8988T (cell line): ENCODE data around the gene CLDN8.

ENCODE experiments used
- DNase-seq: peaks from one replicate; pipeline ENCODE4 v3.0.0; 2011

CLDN8 gene

DNA sequence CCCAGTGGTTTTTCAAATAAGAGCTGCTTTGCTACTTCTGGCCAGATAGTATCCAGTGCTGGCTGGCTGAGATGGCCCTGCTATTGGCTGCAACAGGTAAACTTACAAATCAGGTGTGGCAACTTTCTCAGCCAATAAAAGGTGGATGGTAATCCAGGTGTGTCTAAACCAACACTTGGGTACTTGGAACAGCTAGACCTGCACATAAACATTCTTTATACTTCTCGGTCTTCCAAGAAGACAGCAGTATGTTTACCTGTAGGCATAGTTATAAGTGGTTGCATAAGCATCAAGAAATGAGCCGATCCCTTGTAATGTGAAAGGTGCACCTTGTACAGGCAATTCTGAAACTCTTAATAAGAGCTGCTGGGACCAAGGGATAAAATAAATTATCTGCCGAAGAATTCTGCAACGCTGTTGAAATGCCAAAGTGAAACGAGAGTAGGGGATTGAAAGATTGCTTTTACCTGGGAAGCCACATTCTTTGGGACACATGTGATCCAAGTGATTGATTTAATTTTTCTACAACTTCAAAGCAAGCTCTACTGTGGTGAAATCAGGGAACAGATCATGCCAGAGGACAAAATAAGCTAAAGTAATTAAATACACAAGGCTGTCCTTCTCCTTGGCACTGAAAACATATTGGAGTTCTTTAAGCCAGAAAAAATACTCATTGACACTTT is at the start of gene CLDN8:
Gene CLDN8 (minus strand): TSS at position 57 of the 683 bp plus-strand sequence. CDS start 172 bp downstream, outside the sequence.
- no peak for DNase-seq

DNA sequence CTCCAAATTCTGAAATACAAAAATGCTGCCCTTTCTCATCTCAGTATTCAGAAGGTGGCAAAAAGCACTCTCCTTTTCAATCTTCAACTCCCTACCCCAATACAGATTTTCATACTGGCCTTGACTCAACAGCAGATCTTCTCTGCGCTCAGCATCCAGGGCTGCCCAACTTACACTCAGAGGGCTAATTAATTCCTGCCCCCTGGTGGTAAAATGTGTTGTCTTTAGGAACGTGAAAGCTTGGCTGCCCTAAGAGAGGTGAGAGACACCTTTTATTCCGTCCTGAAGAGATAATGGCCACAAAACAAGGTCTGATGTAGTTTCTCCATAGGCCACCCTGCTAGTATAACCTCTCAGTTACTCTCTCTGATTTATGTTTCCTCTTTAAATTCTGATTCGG is 41.9 kb upstream of the CLDN8 start:
- DNase-seq: no peak

DNA sequence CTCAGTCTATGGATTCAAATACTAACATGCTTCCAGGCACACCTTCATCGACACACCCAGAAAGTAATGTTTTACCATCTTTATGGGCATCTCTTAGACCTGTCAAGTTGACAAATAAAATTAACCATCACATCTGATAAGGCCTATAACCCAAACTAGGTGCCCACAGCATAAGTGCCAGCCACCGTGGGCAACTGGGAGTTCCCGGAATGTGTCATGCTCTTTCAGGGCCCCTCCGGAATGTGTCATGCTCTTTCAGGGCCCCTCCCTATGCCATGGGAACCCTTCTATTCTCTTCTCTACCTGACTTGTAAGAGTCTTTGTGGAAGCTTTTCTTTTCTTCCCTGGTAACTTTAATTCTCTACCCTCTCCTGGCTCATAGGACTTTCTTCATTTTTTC is 40.2 kb upstream of the CLDN8 start:
- no peak for DNase-seq

DNA sequence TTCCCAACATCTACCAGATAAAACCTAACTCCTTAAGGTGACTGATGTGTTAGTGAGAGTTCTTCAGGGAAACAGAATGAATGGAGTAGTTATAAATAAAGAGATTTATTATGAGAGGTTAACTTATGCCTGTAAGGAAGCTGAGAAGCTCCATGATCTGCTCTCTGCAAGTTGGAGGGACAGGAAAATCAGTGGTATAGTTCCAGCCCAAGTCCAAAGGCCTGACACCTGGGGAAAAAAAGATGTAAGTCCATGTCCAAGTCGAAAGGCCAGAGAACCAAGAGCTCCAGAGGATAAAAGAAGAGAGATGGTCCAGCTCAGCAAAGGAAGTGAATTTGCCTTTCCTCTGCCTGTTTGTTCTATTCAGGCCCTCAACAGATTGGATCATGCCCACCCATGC is 39.8 kb upstream of the CLDN8 start:
- no peak for DNase-seq

DNA sequence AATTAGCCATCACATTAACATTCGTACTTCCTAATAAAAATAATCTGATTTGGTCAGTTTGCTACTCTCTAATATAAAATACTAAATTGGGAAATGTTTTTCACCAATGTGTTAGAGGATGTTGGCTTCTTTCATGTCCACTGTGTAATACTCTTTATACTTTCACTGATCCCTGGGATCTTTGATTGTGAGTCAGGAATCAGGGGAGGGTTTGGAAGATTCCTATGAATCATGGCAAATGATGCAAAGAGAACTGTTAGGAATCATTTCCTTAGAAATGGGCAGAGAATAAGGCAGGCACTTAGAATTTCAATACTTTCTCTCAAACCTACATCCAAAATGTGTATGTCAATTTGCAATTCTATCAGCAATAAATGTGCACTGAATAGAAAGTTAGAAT is 35.9 kb upstream of the CLDN8 start:
- DNase-seq: no peak

DNA sequence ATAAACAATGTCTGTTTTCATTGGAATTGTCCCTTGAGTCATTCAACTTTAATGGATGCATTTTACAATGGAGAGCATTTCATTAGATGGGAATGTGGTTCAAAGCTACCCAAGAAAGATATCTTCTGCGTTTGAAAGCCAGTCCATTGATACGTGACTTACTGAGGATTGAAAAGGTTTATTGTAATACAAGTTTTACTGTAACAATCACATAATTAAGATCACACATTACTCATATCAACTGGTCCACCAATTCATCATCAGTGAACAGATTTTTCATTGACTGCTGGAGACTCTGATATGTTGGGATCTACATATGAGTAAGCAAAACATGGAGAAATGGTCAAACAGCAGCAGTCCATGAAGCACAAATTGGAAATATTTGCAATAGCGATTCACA is 34.0 kb upstream of the CLDN8 start:
- DNase-seq: no peak

DNA sequence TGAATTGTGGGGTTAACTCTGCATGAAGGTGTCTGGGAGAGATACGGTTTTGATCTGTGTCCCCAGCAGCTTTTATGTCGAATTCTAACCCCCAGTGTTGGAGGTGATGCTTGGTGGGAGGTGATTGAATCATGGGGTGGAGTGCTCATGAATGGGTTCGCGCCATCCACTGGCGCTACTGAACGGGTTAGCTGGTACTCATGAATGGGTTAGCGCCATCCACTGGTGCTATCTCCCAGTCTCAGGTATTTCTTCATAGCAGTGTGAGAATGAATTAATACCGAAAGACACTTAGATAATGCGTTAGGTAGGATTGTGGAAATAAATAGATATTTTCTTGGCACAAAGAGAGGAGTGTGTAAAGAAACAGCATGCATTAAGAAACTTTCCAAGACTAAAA is 32.9 kb upstream of the CLDN8 start:
- DNase-seq: no peak

DNA sequence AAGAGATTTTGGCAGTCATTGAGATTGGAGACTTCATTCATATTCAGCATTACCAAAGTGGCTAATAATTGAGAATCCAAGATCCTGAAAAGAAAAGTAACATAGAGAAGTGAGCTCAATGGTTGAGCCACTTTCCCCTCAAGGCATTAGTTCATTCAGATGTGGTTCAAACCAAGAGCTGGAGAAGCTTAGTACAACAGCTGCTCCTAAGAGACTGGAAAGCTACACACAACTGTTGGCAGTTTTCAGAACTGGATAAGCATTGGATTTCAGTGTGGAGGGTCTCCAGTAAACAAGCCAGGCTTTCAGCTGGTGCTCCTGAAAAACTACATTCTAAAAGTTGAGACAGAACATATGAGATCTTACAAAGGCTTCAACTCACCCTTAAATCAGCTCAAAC is 29.2 kb upstream of the CLDN8 start:
- DNase-seq: no peak

DNA sequence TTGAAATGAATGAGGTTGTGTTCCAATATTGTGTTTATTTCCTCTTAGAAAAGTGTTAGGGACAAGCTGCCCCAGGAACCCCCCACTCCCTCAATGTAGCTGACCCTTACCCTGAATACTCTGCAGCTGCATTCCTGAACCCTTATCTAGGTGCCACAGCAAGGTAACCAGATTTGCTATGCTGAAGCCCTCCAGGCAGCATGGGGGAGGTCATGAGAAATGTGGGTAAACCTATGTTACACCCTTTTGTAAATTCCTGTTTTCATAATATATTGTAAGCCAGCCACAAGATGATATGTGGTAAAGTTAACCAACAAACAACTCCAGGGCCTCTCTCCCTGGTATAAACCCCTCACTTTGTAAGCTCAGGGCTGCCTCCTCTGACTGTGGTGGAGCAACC is 27.8 kb upstream of the CLDN8 start:
- DNase-seq: no peak

DNA sequence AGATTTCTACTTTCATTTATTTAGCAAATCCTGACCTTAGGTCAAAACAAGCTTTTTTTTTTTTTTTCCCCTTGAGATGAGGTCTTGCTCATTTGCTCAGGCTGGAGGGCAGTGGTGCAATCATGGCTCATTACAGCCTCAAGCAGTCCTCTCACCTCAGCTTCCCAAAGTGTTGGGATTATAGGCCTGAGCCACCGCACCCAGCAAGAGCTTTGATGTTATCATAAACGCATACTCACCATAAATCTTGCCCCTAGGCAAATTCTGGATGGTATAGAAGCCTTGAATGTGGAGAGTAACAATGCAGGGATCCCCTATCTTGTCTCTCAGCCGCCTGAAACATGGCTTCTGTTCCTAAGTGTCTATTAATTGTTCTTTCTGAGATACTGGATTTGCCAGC is 24.8 kb upstream of the CLDN8 start:
- DNase-seq: no peak

DNA sequence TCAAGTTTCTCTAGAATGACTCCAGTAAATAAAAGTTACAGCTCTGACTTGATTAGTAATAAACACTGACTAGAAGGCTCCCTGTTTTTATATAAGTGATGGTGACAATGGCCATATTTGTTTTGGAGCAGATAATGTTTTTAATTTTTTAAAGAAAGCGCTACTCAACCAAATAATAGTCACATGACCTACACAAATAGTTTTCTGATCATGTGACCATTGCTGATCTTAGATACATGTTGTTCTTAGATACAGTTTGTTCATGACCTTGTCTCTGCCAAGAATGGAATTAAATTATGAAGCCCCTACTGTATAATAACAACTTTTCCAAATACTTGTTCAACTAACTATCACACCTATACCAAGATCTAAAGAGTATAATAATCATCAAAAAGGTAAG is 22.3 kb upstream of the CLDN8 start:
- DNase-seq: no peak

DNA sequence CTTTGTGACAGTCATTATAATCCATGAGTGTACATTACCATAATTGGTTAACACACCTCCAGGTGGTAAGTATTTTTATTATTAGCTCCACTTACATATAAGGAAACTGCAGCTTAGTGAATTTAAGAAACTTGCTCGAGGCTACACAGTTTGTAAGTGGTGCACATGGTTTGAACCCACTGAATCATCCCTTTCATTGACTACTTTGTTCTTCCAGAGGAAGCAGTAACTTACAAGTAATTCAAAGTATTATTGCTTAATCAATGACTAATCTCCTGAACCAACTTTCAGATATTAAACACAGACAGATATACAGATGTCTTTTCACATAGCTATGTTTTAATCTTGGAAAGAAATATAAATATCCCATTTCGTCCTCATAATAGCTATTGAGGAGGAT is 18.7 kb upstream of the CLDN8 start:
- no peak for DNase-seq

DNA sequence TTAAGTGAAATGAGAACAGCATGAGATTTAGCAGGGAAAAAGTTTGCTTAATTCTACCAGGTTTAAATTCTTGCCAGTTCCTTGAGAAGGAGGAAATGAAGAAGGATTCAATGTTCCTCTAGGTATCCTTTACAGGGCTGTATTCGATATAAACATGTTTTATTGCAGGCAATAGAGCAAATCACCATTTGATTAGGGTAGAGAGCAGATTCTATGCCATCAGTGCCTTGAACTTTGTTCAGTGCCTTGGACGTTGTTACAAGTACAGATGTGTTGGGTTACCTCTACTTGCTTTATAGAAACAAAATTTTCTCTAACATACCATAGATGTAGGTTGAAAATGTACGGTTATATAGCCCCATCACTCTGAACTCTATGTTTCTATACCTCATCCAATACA is 18.2 kb upstream of the CLDN8 start:
- no peak for DNase-seq

DNA sequence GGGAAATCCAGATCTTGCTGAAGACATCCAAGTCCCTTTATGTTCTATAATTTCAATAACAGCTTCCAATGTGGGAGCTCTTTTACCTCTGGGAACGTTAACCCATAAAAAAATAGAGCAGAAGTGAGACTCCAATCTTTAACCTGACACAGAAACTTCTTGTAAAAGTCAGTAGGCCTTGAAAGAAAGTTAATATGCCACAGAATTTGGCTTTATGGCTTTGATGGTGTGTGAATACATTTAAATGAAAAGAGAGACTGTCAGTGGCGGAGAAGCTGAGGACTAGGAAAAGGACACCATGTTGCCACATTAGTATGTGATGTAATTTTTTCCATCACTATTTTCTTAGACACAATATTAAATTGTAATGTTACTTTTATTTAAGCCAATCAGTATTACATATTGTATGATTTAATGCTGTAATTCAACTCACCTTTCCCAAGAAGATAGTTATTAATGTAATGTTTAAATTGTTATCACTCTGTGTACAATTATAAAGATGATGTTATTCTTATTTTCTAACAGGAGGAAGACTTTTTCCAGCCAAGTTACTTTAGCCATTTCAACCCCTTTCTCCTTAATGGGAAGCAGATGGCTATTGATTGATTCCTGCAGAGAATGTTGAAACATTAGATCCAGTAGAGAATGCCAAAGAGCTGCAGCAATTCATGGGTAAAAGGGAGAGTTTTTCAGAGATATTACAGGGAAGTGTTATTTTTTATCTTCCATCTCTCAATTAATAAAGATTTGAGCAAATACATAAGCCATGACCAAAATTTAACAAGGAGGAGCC is 17.5 kb upstream of the CLDN8 start:
- no peak for DNase-seq

DNA sequence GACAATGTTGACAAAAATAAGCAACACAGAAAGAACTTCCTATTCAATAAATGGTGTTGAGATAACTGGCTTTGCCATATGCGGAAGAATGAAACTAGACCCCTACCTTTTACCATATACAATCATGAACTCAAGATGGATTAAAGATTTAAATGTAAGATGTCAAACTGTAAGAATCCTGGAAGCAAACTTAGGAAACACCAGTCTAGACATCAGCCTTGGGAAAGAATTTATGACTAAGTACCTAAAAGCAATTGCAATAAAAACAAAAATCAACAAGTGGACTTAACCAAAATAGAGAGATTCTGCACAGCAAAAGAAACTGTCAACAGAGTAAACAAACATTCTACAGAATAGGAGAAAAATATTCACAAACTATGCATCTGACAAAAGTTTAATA is 16.1 kb upstream of the CLDN8 start:
- no peak for DNase-seq

DNA sequence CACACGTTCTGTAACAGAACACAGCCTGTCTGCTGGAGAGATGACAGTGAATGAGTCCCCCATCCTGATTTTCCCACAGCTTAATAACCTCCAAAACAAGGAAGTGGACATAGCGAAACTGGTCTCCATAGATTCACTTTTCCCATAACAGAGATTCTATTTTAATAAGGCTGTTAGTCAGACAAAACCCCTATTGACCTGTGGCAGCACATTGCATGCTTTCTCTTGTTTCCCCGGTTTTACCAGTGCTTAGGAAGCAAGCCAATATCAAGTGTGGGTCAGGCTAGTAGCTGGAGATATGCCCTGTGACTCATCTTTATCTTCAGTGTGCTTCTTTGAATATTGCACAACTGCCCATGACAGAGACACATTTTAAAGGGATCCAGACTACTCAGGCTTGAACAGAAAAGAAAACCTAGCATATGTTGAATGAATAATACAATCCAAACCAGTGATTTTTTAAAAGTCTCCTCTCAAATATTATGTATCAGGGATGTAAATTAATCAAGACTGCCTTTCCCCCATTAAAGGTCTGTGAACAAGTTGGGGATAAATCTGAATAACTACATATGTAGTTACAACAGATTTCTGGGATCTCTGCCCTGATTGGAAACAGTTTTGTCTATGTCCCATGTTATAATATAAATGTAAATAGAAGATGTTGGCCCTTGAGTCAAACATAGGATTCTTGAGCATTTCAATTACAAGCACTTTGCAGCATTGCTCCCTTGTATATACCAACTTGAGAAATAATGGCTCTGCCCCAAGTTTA is 11.9 kb upstream of the CLDN8 start:
- DNase-seq: no peak

DNA sequence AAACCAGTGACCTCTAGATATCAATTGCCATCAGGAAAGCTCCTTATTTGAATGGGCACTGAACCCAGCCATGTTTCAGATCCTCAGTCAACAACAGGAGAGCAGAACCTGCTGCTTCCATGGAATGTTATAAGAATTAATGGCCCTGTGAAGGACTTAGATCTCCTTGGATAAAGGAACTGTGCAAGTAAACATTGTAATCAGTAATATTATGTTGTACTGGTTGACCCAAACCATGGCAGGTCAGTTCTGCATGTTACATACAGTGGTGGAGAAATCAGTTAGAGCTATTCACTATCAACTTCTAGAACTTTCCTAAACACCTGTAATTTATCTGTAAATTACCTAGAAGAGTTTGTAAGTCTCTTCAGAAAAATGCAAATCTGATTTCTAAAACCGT is 11.2 kb upstream of the CLDN8 start:
- DNase-seq: no peak

DNA sequence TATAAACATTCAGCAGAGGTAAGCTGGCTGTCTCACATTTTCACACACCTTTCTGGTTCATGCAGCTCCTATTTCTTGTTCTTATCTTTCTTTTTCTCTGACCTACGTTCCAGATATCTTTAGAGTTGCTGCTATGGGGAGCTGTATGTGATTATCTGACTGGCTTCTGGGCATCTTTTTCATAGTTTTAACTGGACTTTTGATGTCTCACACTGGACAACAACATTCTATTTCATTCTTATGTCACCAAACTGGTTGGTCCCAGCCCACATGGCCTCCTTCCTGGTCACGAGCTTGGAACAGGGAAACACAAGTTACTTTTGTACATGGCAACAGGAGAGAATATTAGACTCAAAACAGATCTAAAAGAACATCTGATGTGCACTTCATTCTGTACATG is 7.7 kb upstream of the CLDN8 start:
- no peak for DNase-seq

DNA sequence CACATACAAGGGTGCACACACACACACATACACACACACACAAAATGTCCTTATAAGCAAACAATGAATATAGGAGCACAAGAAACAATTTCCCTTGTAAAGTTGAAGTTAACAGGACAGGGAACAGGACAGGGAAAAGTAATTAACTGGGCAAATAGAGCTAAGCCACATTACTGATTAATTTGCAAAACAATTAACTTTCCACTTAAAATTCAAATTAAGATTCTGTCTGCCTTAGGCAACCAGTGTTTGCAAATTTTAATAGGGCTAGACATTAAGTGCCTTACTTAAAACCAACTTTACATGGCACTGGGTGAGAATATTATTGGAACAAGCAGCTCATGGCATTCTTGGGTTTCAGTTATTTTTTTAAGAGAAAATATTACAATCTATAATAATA is 6.8 kb upstream of the CLDN8 start:
- DNase-seq: no peak

DNA sequence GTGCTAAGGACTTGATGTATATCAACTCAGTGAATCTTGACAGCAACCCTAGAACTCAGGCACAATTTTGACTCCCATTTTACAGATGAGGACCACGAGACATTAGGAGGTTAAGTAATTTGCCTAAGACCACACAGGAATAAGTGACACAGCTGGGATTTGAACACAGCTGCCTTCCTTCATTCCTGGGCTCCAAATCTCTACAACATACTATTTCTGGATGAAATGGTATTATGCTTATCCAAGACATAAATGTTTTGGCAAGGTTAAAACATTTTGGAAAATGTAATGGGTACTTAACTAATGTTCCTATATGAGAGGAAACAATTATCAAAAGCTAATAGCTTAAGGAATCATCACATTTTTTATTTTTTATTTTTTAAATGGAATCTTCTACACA is 4.8 kb downstream of the CLDN8 start:
- DNase-seq: no peak

DNA sequence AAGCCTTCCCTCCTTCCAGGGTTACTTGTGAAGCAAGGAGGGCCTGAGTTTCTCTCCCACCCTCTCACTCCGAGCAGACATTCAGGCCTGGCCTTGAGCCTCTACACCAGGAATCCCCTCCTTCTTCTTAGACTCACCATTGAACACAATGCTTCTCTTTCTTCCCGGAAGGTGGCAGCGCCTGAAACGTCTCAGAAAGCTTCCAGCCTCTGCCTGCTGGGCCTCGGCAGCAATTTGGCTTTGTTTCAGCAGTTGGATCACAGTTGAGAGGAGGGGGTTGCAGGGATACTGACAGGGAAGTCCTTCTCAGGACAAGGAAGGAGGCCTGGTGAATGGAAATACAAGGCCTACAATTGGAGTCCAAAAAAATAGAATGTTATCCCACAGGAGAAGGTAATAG is 6.3 kb downstream of the CLDN8 start:
- DNase-seq: no peak

DNA sequence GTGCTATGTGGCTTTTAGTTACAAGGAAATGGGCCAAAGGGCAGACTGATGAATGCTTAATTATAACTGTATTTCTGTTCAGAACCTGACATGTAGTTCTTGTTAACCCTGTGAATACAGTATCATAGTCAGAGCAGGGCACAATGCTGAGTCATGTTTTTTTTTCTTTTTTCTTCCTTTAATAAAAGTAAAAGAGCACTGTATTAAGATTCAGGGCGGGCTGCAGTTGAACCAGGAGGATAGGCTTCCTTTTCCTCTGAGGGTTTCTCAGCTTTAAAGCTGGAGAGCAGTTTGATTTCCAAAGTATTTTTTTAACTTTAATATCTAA is 8.7 kb downstream of the CLDN8 start:
- no peak for DNase-seq

DNA sequence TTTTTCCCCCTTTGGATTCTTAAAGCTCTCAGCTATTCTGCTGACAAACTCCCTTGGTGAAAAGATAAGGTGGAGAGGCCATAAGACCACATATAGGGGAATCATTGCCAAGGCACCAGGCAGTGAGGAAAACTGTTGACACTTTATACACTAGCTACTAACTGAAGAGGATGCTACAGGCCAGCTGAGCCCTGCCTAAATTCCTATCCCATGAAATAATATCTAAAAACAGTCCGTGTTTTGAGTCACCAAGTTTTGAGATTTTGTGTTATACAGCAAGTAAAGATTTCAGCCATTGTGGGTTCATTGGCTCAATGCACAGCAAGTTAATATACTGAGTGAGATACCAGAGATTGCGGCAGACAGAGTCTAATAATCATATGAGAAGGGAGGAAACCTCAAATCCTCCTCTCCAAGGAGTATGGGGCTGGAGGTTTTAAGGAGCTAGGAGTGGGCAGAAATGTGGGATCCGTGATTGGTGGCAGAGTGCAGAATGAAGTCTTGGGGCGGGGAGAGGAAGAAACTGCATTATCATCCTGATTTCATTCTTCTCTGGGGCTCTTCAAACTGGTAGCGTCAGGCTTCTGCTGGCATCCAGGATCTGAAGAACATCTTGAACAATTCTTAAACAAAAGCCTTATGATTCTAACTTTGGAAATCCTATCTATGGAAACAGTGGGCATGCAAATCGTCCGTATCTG is 9.2 kb downstream of the CLDN8 start:
- DNase-seq: no peak

DNA sequence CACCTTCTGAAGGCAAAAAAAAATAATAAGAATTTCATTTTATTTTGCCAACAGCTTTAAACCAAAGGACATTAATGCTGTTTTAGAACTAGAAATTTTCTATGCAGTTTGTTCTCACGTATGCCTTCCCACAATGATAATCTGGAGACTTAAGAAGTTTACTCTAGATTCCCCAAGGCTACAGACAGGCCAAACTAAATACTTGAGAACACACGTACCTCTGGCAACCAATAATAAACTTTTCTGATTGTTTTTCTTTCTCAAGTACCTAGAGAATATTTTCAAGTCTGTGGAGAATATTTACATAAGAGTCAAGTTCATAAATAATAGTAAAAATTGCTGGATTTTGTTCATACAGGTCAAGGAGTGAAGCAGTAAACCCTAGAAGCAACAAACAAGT is 15.9 kb downstream of the CLDN8 start:
- DNase-seq: no peak
